GM23338 (cell line): ENCODE measurements around the gene TPST2. TPM values are rescaled to one million over a fixed set of nuclear protein-coding genes. Genes with fewer than 3 reads are reported as not detected.
A peak's percentile ranks its signal among the peaks of the same experiment; 100 is the strongest.

Experiments
- ATAC-seq: fragments of 200-7000 bp; cut with Tn5 transposase; 3 replicates; pipeline ENCODE4 v1.9.1; 2020
- DNase-seq: peaks from one replicate; pipeline ENCODE4 v3.0.0-alpha.2; 2015; ENCODE audit warnings: low spot score
- H2AFZ ChIP-seq: fragments of 200-600 bp; sonication (generic); 2 replicates; pipeline ENCODE4 v1.8.0; 2016; ENCODE audit warnings: antibody characterized with exemption, mild to moderate bottlenecking, moderate library complexity
- H3F3A ChIP-seq: fragments of 200-600 bp; sonication (generic); replicated peaks from 2 replicates; pipeline ENCODE4 v1.8.0; 2017; ENCODE audit warnings: antibody characterized with exemption, mixed run types, low read depth
- H3K27ac ChIP-seq: fragments of 200-600 bp; sonication (generic); 2 replicates; pipeline ENCODE4 v1.6.1; 2016; ENCODE audit warnings: low read depth
- H3K27me3 ChIP-seq: fragments of 200-600 bp; sonication (generic); 2 replicates; pipeline ENCODE4 v1.8.0; 2016; ENCODE audit warnings: mild to moderate bottlenecking, mixed run types, moderate library complexity; ENCODE audit not compliant: insufficient read depth
- H3K36me3 ChIP-seq: fragments of 200-600 bp; sonication (generic); 2 replicates; pipeline ENCODE4 v1.8.0; 2016; ENCODE audit warnings: mild to moderate bottlenecking; ENCODE audit not compliant: insufficient read depth
- H3K4me1 ChIP-seq: fragments of 200-600 bp; sonication (generic); 2 replicates; pipeline ENCODE4 v1.8.0; 2016; ENCODE audit warnings: mild to moderate bottlenecking, moderate library complexity; ENCODE audit not compliant: insufficient read depth
- H3K4me2 ChIP-seq: fragments of 200-600 bp; sonication (generic); 2 replicates; pipeline ENCODE4 v1.7.1; 2017; ENCODE audit warnings: mixed run types
- H3K4me3 ChIP-seq: fragments of 200-600 bp; sonication (generic); 2 replicates; pipeline ENCODE4 v1.6.1; 2016; ENCODE audit warnings: mixed run types
- H3K79me2 ChIP-seq: fragments of 200-600 bp; sonication (generic); replicated peaks from 2 replicates; pipeline ENCODE4 v1.8.0; 2017; ENCODE audit warnings: mild to moderate bottlenecking; ENCODE audit not compliant: insufficient read depth
- H3K9me2 ChIP-seq: fragments of 200-600 bp; sonication (generic); 2 replicates; pipeline ENCODE4 v1.8.0; 2017; ENCODE audit not compliant: insufficient read depth
- H4K20me1 ChIP-seq: fragments of 200-600 bp; sonication (generic); replicated peaks from 2 replicates; pipeline ENCODE4 v1.8.0; 2017; ENCODE audit warnings: mild to moderate bottlenecking; ENCODE audit not compliant: insufficient read depth
- H3K27ac Mint-ChIP-seq: 2 replicates; pipeline ENCODE4 v1.8.0; 2020; ENCODE audit warnings: inconsistent platforms, mild to moderate bottlenecking, moderate library complexity, mixed read lengths
- H3K27me3 Mint-ChIP-seq: 3 replicates; pipeline ENCODE4 v1.8.0; 2022; ENCODE audit warnings: low read depth, mild to moderate bottlenecking, moderate library complexity, mixed read lengths, inconsistent platforms; ENCODE audit not compliant: insufficient read depth, poor library complexity
- H3K36me3 Mint-ChIP-seq: 3 replicates; pipeline ENCODE4 v1.8.0; 2021; ENCODE audit warnings: low read depth, mild to moderate bottlenecking, inconsistent platforms, moderate library complexity, mixed read lengths
- H3K4me1 Mint-ChIP-seq: 3 replicates; pipeline ENCODE4 v1.8.0; 2020; ENCODE audit warnings: mild to moderate bottlenecking, inconsistent platforms, mixed read lengths
- H3K4me3 Mint-ChIP-seq: 3 replicates; pipeline ENCODE4 v1.8.0; 2021; ENCODE audit warnings: moderate library complexity, mild to moderate bottlenecking, inconsistent platforms, mixed read lengths
- H3K9me3 Mint-ChIP-seq: 3 replicates; pipeline ENCODE4 v1.8.0; 2020; ENCODE audit warnings: moderate library complexity, mild to moderate bottlenecking, inconsistent platforms, mixed read lengths
- CREB1 ChIP-seq: fragments of 250-450 bp; sonication (Bioruptor Pico); IDR thresholded peaks from 2 replicates; pipeline ENCODE4 v1.5.0; 2020; ENCODE audit warnings: low read depth, mild to moderate bottlenecking, moderate library complexity
- EZH2 ChIP-seq: fragments of 200-600 bp; sonication (generic); IDR thresholded peaks from one replicate; pipeline ENCODE4 v1.8.0; 2017; ENCODE audit warnings: antibody characterized with exemption, mild to moderate bottlenecking, low read depth; ENCODE audit not compliant: unreplicated experiment
- EZH2phosphoT487 ChIP-seq: fragments of 200-600 bp; sonication (generic); IDR thresholded peaks from one replicate; pipeline ENCODE4 v1.8.1; 2018; ENCODE audit warnings: antibody characterized with exemption; ENCODE audit not compliant: unreplicated experiment
- JUNB ChIP-seq: IDR thresholded peaks from one replicate; pipeline ENCODE4 v1.6.1; 2016; ENCODE audit warnings: antibody characterized with exemption; ENCODE audit not compliant: unreplicated experiment
- NANOG ChIP-seq: IDR thresholded peaks from 2 replicates; pipeline ENCODE4 v1.6.1; 2016; ENCODE audit warnings: antibody characterized with exemption, borderline replicate concordance
- POLR2AphosphoS5 ChIP-seq: IDR thresholded peaks from 2 replicates; pipeline ENCODE4 v1.6.1; 2016; ENCODE audit warnings: antibody characterized with exemption, low read depth
- STAT1 ChIP-seq: IDR thresholded peaks from one replicate; pipeline ENCODE4 v1.6.1; 2016; ENCODE audit warnings: antibody characterized with exemption; ENCODE audit not compliant: unreplicated experiment
- ZNF114 ChIP-seq: fragments of 250-450 bp; sonication (Bioruptor Pico); IDR thresholded peaks from 2 replicates; pipeline ENCODE4 v1.5.0; 2020; ENCODE audit warnings: mild to moderate bottlenecking, moderate library complexity
- ZNF331 ChIP-seq: fragments of 250-450 bp; sonication (Bioruptor Pico); IDR thresholded peaks from 2 replicates; pipeline ENCODE4 v1.5.0; 2020; ENCODE audit warnings: low read depth, mild to moderate bottlenecking, moderate library complexity
- polyA plus RNA-seq: library from polyadenylated mRNA; unstranded; fragments of >200 nt; fragmentation: Nextera tagmentation; extraction: Ambion mirVana; gene quantifications from 2 replicates; pipeline ENCODE4 v1.2.1, GENCODE V29; 2016
- total RNA-seq: library from RNA; depleted of rRNA; stranded (reverse); fragments of >200 nt; shearing (Covaris generic); gene quantifications from 2 replicates; pipeline ENCODE4 v1.2.3, GENCODE V29; 2014
- TF ChIP-seq, protein P1 (sequence below), 2 experiments: fragments of 200-600 bp in 1 of 2; sonication (generic) in 1 of 2; conservative IDR thresholded peaks; 2 replicates each; pipeline versions ENCODE4 v1.5.1 to v1.6.1; 2016 to 2017; ENCODE audit warnings: antibody characterized with exemption in 2 of 2, low read depth in 2 of 2, mild to moderate bottlenecking in 2 of 2, moderate library complexity in 1 of 2
- TF ChIP-seq, protein P2 (sequence below): IDR thresholded peaks from one replicate; pipeline ENCODE4 v1.6.1; 2018; ENCODE audit warnings: antibody characterized with exemption; ENCODE audit not compliant: unreplicated experiment

Gene TPST2
- total and polyA plus RNA-seq, 2 experiments from 2014 or later, result 37.9 to 127 TPM

DNA sequence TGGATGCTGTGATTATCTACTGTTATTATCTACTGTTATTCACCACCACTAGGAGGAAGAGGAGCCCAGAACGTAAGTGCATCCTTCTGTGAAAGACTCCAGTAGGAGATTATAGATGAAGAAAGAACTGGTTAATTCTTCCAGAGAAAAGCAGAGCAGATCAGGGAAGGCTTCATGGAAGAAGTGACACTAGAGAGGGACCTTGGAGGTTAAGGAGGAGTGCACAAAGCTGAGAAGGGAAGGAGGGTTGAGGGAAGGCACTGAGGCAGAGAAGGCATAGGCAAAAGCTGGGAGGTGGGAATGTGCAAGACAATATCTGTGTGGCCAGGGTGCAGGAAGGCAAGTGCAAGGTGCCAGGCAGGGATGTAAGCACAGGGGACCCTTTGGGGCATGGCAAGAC is 14.4 kb upstream of the TPST2 start:
- Histone ChIP-seq H2AFZ (no peak overlapping the region), H4K20me1 (no peaks in the 10 kb centered on the region), H3K79me2 (no peaks in the 10 kb centered on the region), H3K27ac (no peak overlapping the region), H3K4me2 (no peak overlapping the region), H3K4me3 (no peak overlapping the region), H3K27me3 (no peaks in the 10 kb centered on the region), H3F3A (no peaks in the 10 kb centered on the region), H3K4me1 (peaks cover 18% of the 10 kb centered on the region), H3K36me3 (no peaks in the 10 kb centered on the region), H3K9me2 (no peaks in the 10 kb centered on the region; the same call in 1 of the 2 replicates)
- Mint-ChIP-seq H3K4me1 (peaks cover 14% of the 10 kb centered on the region), H3K27me3 (peaks cover 8% of the 10 kb centered on the region), H3K4me3 (no peak overlapping the region), H3K27ac (no peak overlapping the region), H3K36me3 (no peaks in the 10 kb centered on the region), H3K9me3 (no peaks in the 10 kb centered on the region)
- DNase-seq (no peak), ATAC-seq (no peak)
- TF ChIP-seq ZNF114 (CRISPR knock-in tag), result no peak
- TF ChIP-seq, protein P1, sequence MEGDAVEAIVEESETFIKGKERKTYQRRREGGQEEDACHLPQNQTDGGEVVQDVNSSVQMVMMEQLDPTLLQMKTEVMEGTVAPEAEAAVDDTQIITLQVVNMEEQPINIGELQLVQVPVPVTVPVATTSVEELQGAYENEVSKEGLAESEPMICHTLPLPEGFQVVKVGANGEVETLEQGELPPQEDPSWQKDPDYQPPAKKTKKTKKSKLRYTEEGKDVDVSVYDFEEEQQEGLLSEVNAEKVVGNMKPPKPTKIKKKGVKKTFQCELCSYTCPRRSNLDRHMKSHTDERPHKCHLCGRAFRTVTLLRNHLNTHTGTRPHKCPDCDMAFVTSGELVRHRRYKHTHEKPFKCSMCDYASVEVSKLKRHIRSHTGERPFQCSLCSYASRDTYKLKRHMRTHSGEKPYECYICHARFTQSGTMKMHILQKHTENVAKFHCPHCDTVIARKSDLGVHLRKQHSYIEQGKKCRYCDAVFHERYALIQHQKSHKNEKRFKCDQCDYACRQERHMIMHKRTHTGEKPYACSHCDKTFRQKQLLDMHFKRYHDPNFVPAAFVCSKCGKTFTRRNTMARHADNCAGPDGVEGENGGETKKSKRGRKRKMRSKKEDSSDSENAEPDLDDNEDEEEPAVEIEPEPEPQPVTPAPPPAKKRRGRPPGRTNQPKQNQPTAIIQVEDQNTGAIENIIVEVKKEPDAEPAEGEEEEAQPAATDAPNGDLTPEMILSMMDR (conservative IDR thresholded peaks at IDR 0.05; ENCODE audit: low read depth in 2 of 2), result peak in 1 of 2 experiments; percentile 13; a peak in 1 of 4 replicates
- TF ChIP-seq JUNB, result no peak

DNA sequence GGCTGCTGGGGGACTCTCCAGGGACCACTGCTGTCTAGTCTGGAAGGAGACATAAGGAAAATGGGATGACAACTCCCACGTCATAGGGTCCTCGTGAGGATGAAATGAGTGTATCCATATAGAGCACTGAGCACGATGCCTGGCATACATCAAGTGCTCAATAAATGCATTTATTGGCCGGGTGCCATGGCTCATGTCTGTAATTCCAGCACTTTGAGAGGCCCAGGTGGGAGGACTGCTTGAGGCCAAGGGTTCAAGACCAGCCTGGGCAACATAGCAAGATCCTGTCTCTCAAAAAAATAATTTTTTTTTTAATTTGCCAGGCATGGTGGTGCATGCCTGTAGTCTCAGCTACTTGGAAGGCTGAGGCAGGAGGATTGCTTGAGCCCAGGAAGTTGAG is 12.2 kb upstream of the TPST2 start:
- Histone ChIP-seq H3K27me3 (no peaks in the 10 kb centered on the region), H3K27ac (no peak overlapping the region), H3K9me2 (peaks cover under 1% of the 10 kb centered on the region; the same call in 1 of the 2 replicates), H3K4me2 (no peak overlapping the region), H3F3A (no peaks in the 10 kb centered on the region), H3K36me3 (no peaks in the 10 kb centered on the region), H2AFZ (no peak overlapping the region), H3K4me1 (no peaks in the 10 kb centered on the region), H3K79me2 (no peaks in the 10 kb centered on the region), H3K4me3 (no peak overlapping the region), H4K20me1 (no peaks in the 10 kb centered on the region)
- no peaks in the 10 kb centered on the region for H3K36me3 Mint-ChIP-seq
- no peak for DNase-seq
- H3K4me3 Mint-ChIP-seq, result no peak overlapping the region
- no peak for TF ChIP-seq ZNF114 (CRISPR knock-in tag)
- no peak overlapping the region for H3K27ac Mint-ChIP-seq
- no peaks in the 10 kb centered on the region for H3K4me1 Mint-ChIP-seq
- H3K9me3 Mint-ChIP-seq, result no peaks in the 10 kb centered on the region
- ATAC-seq, result no peak
- H3K27me3 Mint-ChIP-seq, result peaks cover 6% of the 10 kb centered on the region

DNA sequence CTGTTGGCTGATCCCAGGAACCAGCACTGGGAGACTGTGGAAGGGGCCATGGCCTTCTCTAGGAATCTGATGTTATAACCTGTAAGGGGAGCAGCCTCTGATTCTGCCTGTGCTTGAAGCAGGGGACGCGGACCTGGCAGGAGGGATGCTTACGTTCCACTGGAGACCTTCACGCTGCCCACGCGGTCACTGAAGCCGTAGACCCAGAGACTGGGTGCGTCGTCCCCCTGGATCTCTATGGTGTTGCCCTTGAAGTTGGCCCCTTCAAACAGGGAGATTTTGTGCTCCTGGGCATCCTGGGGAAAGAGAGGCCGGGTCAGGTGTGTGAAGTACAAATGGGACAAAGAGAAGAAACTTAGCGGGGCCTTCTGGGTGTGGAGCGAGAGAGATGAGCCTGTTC is 11.8 kb upstream of the TPST2 start:
- Histone ChIP-seq H4K20me1 (no peaks in the 10 kb centered on the region), H3K79me2 (no peaks in the 10 kb centered on the region), H3K9me2 (peaks cover 2% of the 10 kb centered on the region; the same call in 1 of the 2 replicates), H3F3A (no peaks in the 10 kb centered on the region), H2AFZ (peak overlapping the region; percentile 72; the same call in 1 of the 2 replicates), H3K27ac (no peak overlapping the region), H3K36me3 (no peaks in the 10 kb centered on the region), H3K4me2 (no peak overlapping the region), H3K27me3 (no peaks in the 10 kb centered on the region), H3K4me3 (no peak overlapping the region), H3K4me1 (no peaks in the 10 kb centered on the region)
- Mint-ChIP-seq H3K27ac (no peak overlapping the region), H3K4me1 (no peaks in the 10 kb centered on the region), H3K27me3 (peaks cover 6% of the 10 kb centered on the region), H3K4me3 (no peak overlapping the region), H3K36me3 (no peaks in the 10 kb centered on the region), H3K9me3 (no peaks in the 10 kb centered on the region)
- ATAC-seq (no peak; the same call in 2 of the 3 replicates), DNase-seq (no peak)
- TF ChIP-seq STAT1 (no peak), ZNF331 (no peak), POLR2AphosphoS5 (no peak), EZH2 (no peak), NANOG (no peak), CREB1 (no peak), EZH2phosphoT487 (no peak)
- TF ChIP-seq, protein P2, sequence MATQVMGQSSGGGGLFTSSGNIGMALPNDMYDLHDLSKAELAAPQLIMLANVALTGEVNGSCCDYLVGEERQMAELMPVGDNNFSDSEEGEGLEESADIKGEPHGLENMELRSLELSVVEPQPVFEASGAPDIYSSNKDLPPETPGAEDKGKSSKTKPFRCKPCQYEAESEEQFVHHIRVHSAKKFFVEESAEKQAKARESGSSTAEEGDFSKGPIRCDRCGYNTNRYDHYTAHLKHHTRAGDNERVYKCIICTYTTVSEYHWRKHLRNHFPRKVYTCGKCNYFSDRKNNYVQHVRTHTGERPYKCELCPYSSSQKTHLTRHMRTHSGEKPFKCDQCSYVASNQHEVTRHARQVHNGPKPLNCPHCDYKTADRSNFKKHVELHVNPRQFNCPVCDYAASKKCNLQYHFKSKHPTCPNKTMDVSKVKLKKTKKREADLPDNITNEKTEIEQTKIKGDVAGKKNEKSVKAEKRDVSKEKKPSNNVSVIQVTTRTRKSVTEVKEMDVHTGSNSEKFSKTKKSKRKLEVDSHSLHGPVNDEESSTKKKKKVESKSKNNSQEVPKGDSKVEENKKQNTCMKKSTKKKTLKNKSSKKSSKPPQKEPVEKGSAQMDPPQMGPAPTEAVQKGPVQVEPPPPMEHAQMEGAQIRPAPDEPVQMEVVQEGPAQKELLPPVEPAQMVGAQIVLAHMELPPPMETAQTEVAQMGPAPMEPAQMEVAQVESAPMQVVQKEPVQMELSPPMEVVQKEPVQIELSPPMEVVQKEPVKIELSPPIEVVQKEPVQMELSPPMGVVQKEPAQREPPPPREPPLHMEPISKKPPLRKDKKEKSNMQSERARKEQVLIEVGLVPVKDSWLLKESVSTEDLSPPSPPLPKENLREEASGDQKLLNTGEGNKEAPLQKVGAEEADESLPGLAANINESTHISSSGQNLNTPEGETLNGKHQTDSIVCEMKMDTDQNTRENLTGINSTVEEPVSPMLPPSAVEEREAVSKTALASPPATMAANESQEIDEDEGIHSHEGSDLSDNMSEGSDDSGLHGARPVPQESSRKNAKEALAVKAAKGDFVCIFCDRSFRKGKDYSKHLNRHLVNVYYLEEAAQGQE, result no peak
